Ovary (tissue), 3 donors: Measurements from ENCODE around the gene RNF223.

Experiments used
- POLR2A ChIP-seq: fragments of 450-650 bp; IDR thresholded peaks from one replicate; pipeline ENCODE4 v1.6.1; 2017; ENCODE audit warnings: antibody characterized with exemption, mild to moderate bottlenecking, moderate library complexity
- TF ChIP-seq, protein P1 (sequence below), 3 donors: fragments of 450-650 bp in 2 of 3; fragments of 200-600 bp in 1 of 3; IDR thresholded peaks; one replicate each; pipeline versions ENCODE4 v1.5.1 to v1.8.0; 2016 to 2022; ENCODE audit warnings: antibody characterized with exemption in 3 of 3, mild to moderate bottlenecking in 1 of 3
- donor health status: DM: no; HTN: no; CAD: no.

DNA sequence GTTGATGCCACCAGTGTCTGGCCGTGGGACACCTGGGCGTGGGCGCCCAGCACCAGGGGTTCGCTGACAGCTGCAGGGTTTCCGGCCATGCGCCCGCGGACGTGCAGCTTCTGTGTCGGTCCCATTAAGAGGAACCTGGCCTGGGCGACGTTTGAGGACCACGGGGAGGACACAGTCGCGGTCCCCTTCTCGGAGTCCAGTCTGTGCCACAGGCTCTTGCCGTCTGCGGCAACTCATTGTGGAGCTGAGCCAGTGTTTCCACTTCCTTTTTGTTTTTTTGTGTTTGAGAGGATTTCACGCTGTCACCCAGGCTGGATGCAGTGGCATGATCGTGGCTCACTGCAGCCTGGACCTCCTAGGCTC lies 43.3 kb upstream of the RNF223 start:
- TF ChIP-seq, protein P1, sequence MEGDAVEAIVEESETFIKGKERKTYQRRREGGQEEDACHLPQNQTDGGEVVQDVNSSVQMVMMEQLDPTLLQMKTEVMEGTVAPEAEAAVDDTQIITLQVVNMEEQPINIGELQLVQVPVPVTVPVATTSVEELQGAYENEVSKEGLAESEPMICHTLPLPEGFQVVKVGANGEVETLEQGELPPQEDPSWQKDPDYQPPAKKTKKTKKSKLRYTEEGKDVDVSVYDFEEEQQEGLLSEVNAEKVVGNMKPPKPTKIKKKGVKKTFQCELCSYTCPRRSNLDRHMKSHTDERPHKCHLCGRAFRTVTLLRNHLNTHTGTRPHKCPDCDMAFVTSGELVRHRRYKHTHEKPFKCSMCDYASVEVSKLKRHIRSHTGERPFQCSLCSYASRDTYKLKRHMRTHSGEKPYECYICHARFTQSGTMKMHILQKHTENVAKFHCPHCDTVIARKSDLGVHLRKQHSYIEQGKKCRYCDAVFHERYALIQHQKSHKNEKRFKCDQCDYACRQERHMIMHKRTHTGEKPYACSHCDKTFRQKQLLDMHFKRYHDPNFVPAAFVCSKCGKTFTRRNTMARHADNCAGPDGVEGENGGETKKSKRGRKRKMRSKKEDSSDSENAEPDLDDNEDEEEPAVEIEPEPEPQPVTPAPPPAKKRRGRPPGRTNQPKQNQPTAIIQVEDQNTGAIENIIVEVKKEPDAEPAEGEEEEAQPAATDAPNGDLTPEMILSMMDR (IDR thresholded peaks at IDR 0.05) = no peak
- no peak for TF ChIP-seq POLR2A
